ENCODE measurements around the gene ADAM12.

DNA sequence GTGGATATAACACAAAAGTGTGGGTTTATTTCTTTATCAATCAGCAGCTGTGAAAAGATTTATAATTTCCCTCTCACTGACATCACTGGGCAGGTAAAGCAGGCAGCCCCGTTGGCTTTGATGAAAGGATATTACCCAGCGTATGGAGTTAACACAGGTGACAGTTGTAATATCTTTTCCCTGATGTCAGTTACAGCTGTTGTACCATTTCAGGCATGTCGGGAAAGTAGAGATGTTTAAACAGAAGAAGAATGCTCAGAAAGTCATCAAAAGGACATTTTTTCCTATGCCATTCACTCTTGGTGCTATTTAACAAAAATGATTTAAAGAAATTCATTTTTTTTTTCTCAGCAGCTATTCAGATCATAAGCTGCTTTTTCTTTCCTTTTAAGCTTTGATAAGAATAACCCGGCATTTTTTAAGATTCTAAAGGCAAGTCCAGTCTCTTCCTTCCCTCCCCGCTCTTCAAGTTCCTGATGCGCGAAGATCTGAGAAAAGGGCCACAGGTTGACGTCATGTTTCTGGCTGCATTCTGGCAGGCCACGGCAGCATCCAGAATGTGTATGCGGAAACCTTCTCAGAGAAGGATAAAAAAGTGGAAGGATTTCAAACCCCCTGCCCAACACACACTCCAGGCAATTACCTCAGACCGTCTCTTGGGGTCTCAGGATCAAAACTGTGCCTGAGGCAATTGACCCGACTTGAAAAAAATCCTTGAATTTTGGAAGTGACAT lies 32.5 kb upstream of the ADAM12 start:
- TF ChIP-seq, protein P1, sequence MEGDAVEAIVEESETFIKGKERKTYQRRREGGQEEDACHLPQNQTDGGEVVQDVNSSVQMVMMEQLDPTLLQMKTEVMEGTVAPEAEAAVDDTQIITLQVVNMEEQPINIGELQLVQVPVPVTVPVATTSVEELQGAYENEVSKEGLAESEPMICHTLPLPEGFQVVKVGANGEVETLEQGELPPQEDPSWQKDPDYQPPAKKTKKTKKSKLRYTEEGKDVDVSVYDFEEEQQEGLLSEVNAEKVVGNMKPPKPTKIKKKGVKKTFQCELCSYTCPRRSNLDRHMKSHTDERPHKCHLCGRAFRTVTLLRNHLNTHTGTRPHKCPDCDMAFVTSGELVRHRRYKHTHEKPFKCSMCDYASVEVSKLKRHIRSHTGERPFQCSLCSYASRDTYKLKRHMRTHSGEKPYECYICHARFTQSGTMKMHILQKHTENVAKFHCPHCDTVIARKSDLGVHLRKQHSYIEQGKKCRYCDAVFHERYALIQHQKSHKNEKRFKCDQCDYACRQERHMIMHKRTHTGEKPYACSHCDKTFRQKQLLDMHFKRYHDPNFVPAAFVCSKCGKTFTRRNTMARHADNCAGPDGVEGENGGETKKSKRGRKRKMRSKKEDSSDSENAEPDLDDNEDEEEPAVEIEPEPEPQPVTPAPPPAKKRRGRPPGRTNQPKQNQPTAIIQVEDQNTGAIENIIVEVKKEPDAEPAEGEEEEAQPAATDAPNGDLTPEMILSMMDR (IDR thresholded peaks at IDR 0.05 in 2 of 3, conservative IDR thresholded peaks at IDR 0.05 in 1 of 3; ENCODE audit: insufficient read depth in 2 of 3, low read depth in 1 of 3, low read length in 3 of 3) = no peak
- TF ChIP-seq, protein P2, sequence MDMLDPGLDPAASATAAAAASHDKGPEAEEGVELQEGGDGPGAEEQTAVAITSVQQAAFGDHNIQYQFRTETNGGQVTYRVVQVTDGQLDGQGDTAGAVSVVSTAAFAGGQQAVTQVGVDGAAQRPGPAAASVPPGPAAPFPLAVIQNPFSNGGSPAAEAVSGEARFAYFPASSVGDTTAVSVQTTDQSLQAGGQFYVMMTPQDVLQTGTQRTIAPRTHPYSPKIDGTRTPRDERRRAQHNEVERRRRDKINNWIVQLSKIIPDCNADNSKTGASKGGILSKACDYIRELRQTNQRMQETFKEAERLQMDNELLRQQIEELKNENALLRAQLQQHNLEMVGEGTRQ (CRISPR knock-in tag; IDR thresholded peaks at IDR 0.05) = no peak
- TF ChIP-seq MTF1 (CRISPR knock-in tag; IDR thresholded peaks at IDR 0.05; ENCODE audit: borderline replicate concordance) = no peak
- TF ChIP-seq YY1 (IDR thresholded peaks at IDR 0.05; ENCODE audit: borderline replicate concordance in 1 of 3, control insufficient read depth in 1 of 3, extremely low read depth in 1 of 3, insufficient read depth in 3 of 3, insufficient read length in 1 of 3, insufficient replicate concordance in 2 of 3, low read depth in 1 of 3, low read length in 2 of 3) = no peak
- TF ChIP-seq JUND (IDR thresholded peaks at IDR 0.05; ENCODE audit: borderline replicate concordance, low read depth, low read length) = no peak
- TF ChIP-seq JUND (tag; IDR thresholded peaks at IDR 0.05; ENCODE audit: borderline replicate concordance, low read depth, low read length) = no peak

Data from K562 (cell line).